Thyroid gland (tissue), 4 donors: ENCODE results near the gene TCF7.

Experiments
- CTCF ChIP-seq, 6 experiments: fragments of 200-600 bp in 3 of 6; fragments of 450-650 bp in 3 of 6; sonication (generic) in 3 of 6; IDR thresholded peaks; one replicate each; pipeline ENCODE4 v1.5.1; 2016 to 2019; ENCODE audit warnings: antibody characterized with exemption in 6 of 6, mild to moderate bottlenecking in 2 of 6, inconsistent platforms in 1 of 6, moderate library complexity in 1 of 6
- POLR2A ChIP-seq, 2 donors: fragments of 450-650 bp; IDR thresholded peaks; one replicate each; pipeline ENCODE4 v1.6.1; 2017; ENCODE audit warnings: antibody characterized with exemption in 2 of 2, mild to moderate bottlenecking in 2 of 2, moderate library complexity in 1 of 2

GRCh38 chr5:134095293-134095692 lies 19.2 kb upstream of the TCF7 start:
- TF ChIP-seq CTCF (IDR thresholded peaks at IDR 0.05) (no peak), POLR2A (IDR thresholded peaks at IDR 0.05) (no peak)
